H1 (cell line): ENCODE data around the gene MTF1. TPM values are rescaled to one million over a fixed set of nuclear protein-coding genes. Genes with fewer than 3 reads are reported as not detected.
A peak's percentile ranks its signal among the peaks of the same experiment; 100 is the strongest.

Experiments
- CTCF ChIA-PET: fragments of 300-600 bp; sonication (Branson Sonifier 250); formaldehyde crosslinking; loops from one replicate; lab custom pipeline; 2021; ENCODE audit not compliant: partially characterized antibody; lab: Charles Lee
- POLR2A ChIA-PET: fragments of 300-600 bp; sonication (Branson Sonifier 250); formaldehyde crosslinking; loops from one replicate; lab custom pipeline; 2021; ENCODE audit warnings: inconsistent platforms; ENCODE audit not compliant: partially characterized antibody; lab: Charles Lee
- DNase-seq, 2 experiments: peaks; one replicate each; pipeline versions ENCODE4 v3.0.0 to v3.0.0-alpha.2; 2010 to 2022; ENCODE audit warnings: low spot score in 2 of 2, low read depth in 1 of 2, mixed read lengths in 1 of 2
- FAIRE-seq: peaks from 2 replicates; lab custom pipeline; 2011; peaks lifted over from hg19 to GRCh38; lab: Jason Lieb, UNC
- H2AFZ ChIP-seq: 2 replicates; pipeline ENCODE4 v1.8.1; 2012; ENCODE audit warnings: low read length, inconsistent platforms
- H2AK5ac ChIP-seq: 2 replicates; pipeline ENCODE4 v1.6.1; 2013; ENCODE audit warnings: low read depth, low read length
- H2BK120ac ChIP-seq: replicated peaks from 2 replicates; pipeline ENCODE3; 2013; ENCODE audit warnings: low read depth, low read length, inconsistent platforms
- H2BK12ac ChIP-seq: 2 replicates; pipeline ENCODE4 v1.6.1; 2013; ENCODE audit warnings: low read depth, low read length
- H2BK15ac ChIP-seq: 2 replicates; pipeline ENCODE4 v1.6.1; 2013; ENCODE audit warnings: low read length
- H2BK20ac ChIP-seq: 2 replicates; pipeline ENCODE4 v1.6.1; 2013; ENCODE audit warnings: low read length
- H2BK5ac ChIP-seq: 2 replicates; pipeline ENCODE4 v1.6.1; 2013; ENCODE audit warnings: low read depth, low read length
- H3K14ac ChIP-seq: 2 replicates; pipeline ENCODE4 v1.6.1; 2013; ENCODE audit warnings: inconsistent platforms; ENCODE audit not compliant: insufficient read length
- H3K18ac ChIP-seq: 2 replicates; pipeline ENCODE4 v1.6.1; 2013; ENCODE audit warnings: low read length; ENCODE audit errors: extremely low read depth
- H3K23ac ChIP-seq: 2 replicates; pipeline ENCODE4 v1.6.1; 2013; ENCODE audit warnings: inconsistent platforms; ENCODE audit not compliant: insufficient read length
- H3K23me2 ChIP-seq: 2 replicates; pipeline ENCODE4 v1.6.1; 2013; ENCODE audit warnings: low read depth, low read length
- H3K27ac ChIP-seq: 2 replicates; pipeline ENCODE4 v1.6.1; 2011; ENCODE audit warnings: low read depth, low read length, inconsistent platforms
- H3K27me3 ChIP-seq, 4 experiments: replicated peaks in 1 of 4; 1 replicate in 1 of 4; 2 replicates in 3 of 4; pipeline versions ENCODE4 v1.6.1 to v1.8.1; 2011 to 2013; ENCODE audit warnings: low read length in 3 of 4, mild to moderate bottlenecking in 3 of 4, inconsistent platforms in 2 of 4, mixed read lengths in 2 of 4, moderate library complexity in 1 of 4; ENCODE audit not compliant: control insufficient read depth in 3 of 4, insufficient read depth in 3 of 4; ENCODE audit errors: extremely low read depth in 1 of 4
- H3K36me3 ChIP-seq, 4 experiments: 2 replicates each; pipeline versions ENCODE4 v1.6.1 to v1.8.1; 2011 to 2013; ENCODE audit warnings: mild to moderate bottlenecking in 4 of 4, low read length in 3 of 4, moderate library complexity in 2 of 4, control low read depth in 1 of 4, inconsistent platforms in 1 of 4; ENCODE audit not compliant: insufficient read depth in 4 of 4, control insufficient read depth in 2 of 4
- H3K4ac ChIP-seq: replicated peaks from 2 replicates; pipeline ENCODE3; 2013; ENCODE audit warnings: low read length, low read depth, mixed read lengths, inconsistent platforms; ENCODE audit not compliant: insufficient read length
- H3K4me1 ChIP-seq, 4 experiments: replicated peaks in 1 of 4; 1 replicate in 1 of 4; 2 replicates in 3 of 4; pipeline versions ENCODE4 v1.6.1 to v1.8.1; 2011 to 2013; ENCODE audit warnings: low read length in 3 of 4, inconsistent platforms in 2 of 4, mixed read lengths in 1 of 4; ENCODE audit not compliant: insufficient read depth in 4 of 4, control insufficient read depth in 3 of 4
- H3K4me2 ChIP-seq, 2 experiments: 2 replicates each; pipeline versions ENCODE4 v1.6.1 to v1.8.1; 2011 to 2013; ENCODE audit warnings: low read depth in 2 of 2, low read length in 2 of 2, control low read depth in 1 of 2, inconsistent platforms in 1 of 2, mild to moderate bottlenecking in 1 of 2; ENCODE audit not compliant: insufficient read depth in 1 of 2
- H3K4me3 ChIP-seq, 4 experiments: fragments of 200-600, 300-600 bp in 1 of 4; sonication (generic), shearing (Covaris generic), sonication (Bioruptor Twin) in 1 of 4; 2 replicates each; pipeline versions ENCODE4 v1.5.1 to v1.8.1; 2011 to 2016; ENCODE audit warnings: low read length in 4 of 4, low read depth in 3 of 4, control low read depth in 2 of 4, inconsistent platforms in 2 of 4, mild to moderate bottlenecking in 2 of 4, mixed read lengths in 1 of 4, moderate library complexity in 1 of 4; ENCODE audit not compliant: insufficient read depth in 2 of 4; ENCODE audit errors: extremely low read depth in 1 of 4
- H3K56ac ChIP-seq: replicated peaks from 2 replicates; pipeline ENCODE3; 2013; ENCODE audit warnings: low read depth, mild to moderate bottlenecking, mixed read lengths, low read length, inconsistent platforms; ENCODE audit not compliant: insufficient read length
- H3K79me1 ChIP-seq: 2 replicates; pipeline ENCODE4 v1.6.1; 2013; ENCODE audit warnings: low read depth, low read length, control low read depth
- H3K79me2 ChIP-seq, 2 experiments: 2 replicates each; pipeline versions ENCODE4 v1.6.1 to v1.8.1; 2012 to 2013; ENCODE audit warnings: low read length in 2 of 2, mild to moderate bottlenecking in 2 of 2, inconsistent platforms in 1 of 2; ENCODE audit not compliant: insufficient read depth in 2 of 2, control insufficient read depth in 1 of 2
- H3K9ac ChIP-seq, 4 experiments: replicated peaks in 1 of 4; 1 replicate in 1 of 4; 2 replicates in 3 of 4; pipeline versions ENCODE4 v1.6.1 to v1.8.1; 2011 to 2013; ENCODE audit warnings: low read depth in 3 of 4, low read length in 3 of 4, control low read depth in 2 of 4, mild to moderate bottlenecking in 2 of 4, moderate library complexity in 2 of 4, inconsistent platforms in 1 of 4; ENCODE audit errors: extremely low read depth in 1 of 4
- H3K9me3 ChIP-seq, 2 experiments: 2 replicates each; pipeline versions ENCODE4 v1.6.1 to v1.8.1; 2012 to 2013; ENCODE audit warnings: mild to moderate bottlenecking in 2 of 2, moderate library complexity in 2 of 2, control low read depth in 1 of 2, inconsistent platforms in 1 of 2, low read depth in 1 of 2, low read length in 1 of 2, mixed read lengths in 1 of 2; ENCODE audit not compliant: insufficient read depth in 2 of 2
- H4K20me1 ChIP-seq, 2 experiments: replicated peaks in 1 of 2; 2 replicates each; pipeline versions ENCODE3 to v1.8.1; 2011 to 2013; ENCODE audit warnings: inconsistent platforms in 2 of 2, low read length in 2 of 2, mild to moderate bottlenecking in 1 of 2; ENCODE audit not compliant: insufficient read depth in 2 of 2, control insufficient read depth in 1 of 2
- H4K5ac ChIP-seq: 2 replicates; pipeline ENCODE4 v1.6.1; 2013; ENCODE audit warnings: low read length, low read depth, mixed read lengths, inconsistent platforms; ENCODE audit not compliant: insufficient read length
- H4K8ac ChIP-seq: 2 replicates; pipeline ENCODE4 v1.8.0; 2013; ENCODE audit warnings: mild to moderate bottlenecking, moderate library complexity, low read length, inconsistent platforms; ENCODE audit not compliant: insufficient read depth; ENCODE audit errors: extremely low read depth
- H4K91ac ChIP-seq: replicated peaks from 2 replicates; pipeline ENCODE3; 2013; ENCODE audit warnings: low read length, mixed read lengths, inconsistent platforms; ENCODE audit not compliant: insufficient read length
- CBX5 ChIP-seq: fragments of 300-800, 300-1000 bp; sonication (generic); IDR thresholded peaks from 2 replicates; pipeline ENCODE4 v1.7.1; 2016; ENCODE audit warnings: antibody characterized with exemption, low read length, low read depth
- POLR2AphosphoS5 ChIP-seq: IDR thresholded peaks from 2 replicates; pipeline ENCODE4 v1.6.1; 2011; ENCODE audit warnings: low read depth, low read length
- SAP30 ChIP-seq: fragments of 300-600 bp; sonication (generic); IDR thresholded peaks from 2 replicates; pipeline ENCODE4 v1.7.1; 2012; ENCODE audit warnings: low read length, moderate library complexity, mild to moderate bottlenecking, inconsistent platforms; ENCODE audit not compliant: insufficient read depth, insufficient replicate concordance
- WGBS, 2 experiments: shearing (Covaris generic) in 1 of 2; methylation state at CpG; one replicate each; pipeline versions ENCODE4 v1.1.6 to v1.1.7; 2013 to 2015; ENCODE audit warnings: low lambda C conversion rate in 2 of 2, mixed read lengths in 2 of 2, inconsistent platforms in 1 of 2, low coverage in 1 of 2, missing lambda C conversion rate in 1 of 2; ENCODE audit not compliant: insufficient replicate concordance in 2 of 2, insufficient coverage in 1 of 2, insufficient read length in 1 of 2; ENCODE audit errors: extremely low coverage in 1 of 2, missing lambda C conversion rate in 1 of 2; 5-methylcytosine and 5-hydroxymethylcytosine counted together
- polyA plus RNA-seq, 7 experiments: library from polyadenylated mRNA; depleted of rRNA in 3 of 7; stranded (reverse) in 5 of 7; unstranded in 2 of 7; fragments of >200 nt in 5 of 7; fragments of 200-250 nt in 2 of 7; gene quantifications; 1 replicate in 5 of 7; 2 replicates in 1 of 7; 4 replicates in 1 of 7; pipeline versions ENCODE4 v1.2.1 to v1.2.3, GENCODE V29; 2011 to 2013; ENCODE audit warnings: missing spikeins in 2 of 7, mixed read lengths in 2 of 7
- total RNA-seq: library from RNA; stranded (reverse); fragmentation: NEBNext Ultra II Directional; extraction: Animal tissue kit (Norgen Biotek cat#: 25700); gene quantifications from 2 replicates; pipeline ENCODE4 v1.2.1, GENCODE V29; 2021

Gene MTF1
- total and polyA plus RNA-seq, 2 of the 8 experiments (the other 6 are each of a cell fraction or from before 2014, with no cell fraction given), result 4.0 to 15.5 TPM

- Histone ChIP-seq H2AK5ac (no peak overlapping the region), H3K4ac (no peak overlapping the region), H3K23ac (no peak overlapping the region), H4K8ac (peak overlapping the region; percentile 83; the same call in 1 of the 2 replicates), H3K9ac (peak overlapping the region; percentile 87 to 100 (median 89)), H3K79me2 (peaks cover 8 to 15% of the 10 kb centered on the region in 2 experiments), H3K56ac (no peak overlapping the region), H3K9me3 (no peaks in the 10 kb centered on the region), H3K27ac (0 out of 2 replicates have a peak overlapping the region, but pooled peaks have one; percentile 87), H3K18ac (no peak overlapping the region; the same call in 1 of the 2 replicates), H3K36me3 (peaks cover 23 to 50% (median 34%) of the 10 kb centered on the region in 4 experiments), H2BK120ac (no peak overlapping the region), H2BK12ac (no peak overlapping the region), H3K4me2 (peak overlapping the region; percentile 69 to 93), H3K14ac (no peak overlapping the region), H4K5ac (no peak overlapping the region), H3K23me2 (peaks cover 5% of the 10 kb centered on the region; the same call in 1 of the 2 replicates), H3K79me1 (peaks cover 8% of the 10 kb centered on the region), H2BK20ac (no peak overlapping the region), H2BK5ac (0 out of 2 replicates have a peak overlapping the region, but pooled peaks have one; percentile 63), H4K91ac (no peak overlapping the region), H3K4me3 (peak overlapping the region; percentile 81 to 97 (median 92)), H2BK15ac (no peak overlapping the region), H3K27me3 (no peaks in the 10 kb centered on the region), H2AFZ (no peak overlapping the region), H3K4me1 (peaks cover 4 to 14% (median 10%) of the 10 kb centered on the region in 4 experiments; a peak in 6 of 7 replicates), H4K20me1 (peaks cover 0 to 20% of the 10 kb centered on the region in 2 experiments)
- WGBS, 2 experiments, result 28% methylated on average over 9 of the region's 9 CpGs; no CpG with 5 or more reads in 1 of the 2 experiments
- TF ChIP-seq CBX5, result no peak
- peak; percentile 3; the same call in 1 of the 2 replicates for TF ChIP-seq POLR2AphosphoS5
- TF ChIP-seq SAP30, result peak; percentile 65
- ChIA-PET POLR2A (interaction anchor here (0.7 to 3.5 kb wide), 20 partner anchors 9 to 227 kb away, joined by 3 to 26 read pairs (median 6); partner anchors contain the start of genes CDCA8, EPHA10, MTF1 and SF3A3), CTCF (interaction anchor here (1.3 kb wide), 1 partner anchor 112 kb away, joined by 5 read pairs; no protein-coding TSS in a partner anchor)
- no peak for FAIRE-seq
- no peak for DNase-seq
These were observed 52.2 kb downstream of the MTF1 start for GRCh38 chr1:37807220-37807554.
